HG03097 (cell line): ENCODE data around the gene RAB27A.
"Not testable (repeated sequence)": the region's sequence is repeated elsewhere in the genome, so short reads cannot be mapped to it uniquely, and the experiment has no call there.

ENCODE experiments used
- ATAC-seq: cut with Tn5 transposase; IDR thresholded peaks from one replicate; pipeline ENCODE4 v1.9.1; 2021; ENCODE audit not compliant: unreplicated experiment, low FRiP score

RAB27A gene

DNA sequence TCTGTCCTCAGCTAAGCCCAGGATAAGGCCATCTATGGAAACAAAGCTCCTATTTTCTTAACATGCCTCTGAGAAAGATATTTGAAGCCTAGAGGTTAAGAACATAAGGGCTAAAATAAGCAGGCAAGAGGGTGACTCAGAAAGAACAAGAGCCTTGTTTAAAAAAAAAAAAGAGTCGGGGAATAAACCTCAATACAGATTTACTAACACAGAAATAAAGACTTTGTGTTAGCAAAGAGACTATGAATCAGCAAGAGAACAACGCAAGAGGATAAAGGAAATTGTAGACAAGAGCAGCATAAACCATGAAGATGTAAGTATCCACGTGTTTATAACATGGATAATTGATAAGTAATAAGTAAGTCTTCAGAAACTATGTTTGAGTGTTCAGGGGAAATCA lies 36.0 kb downstream of the RAB27A start:
- no peak for ATAC-seq

DNA sequence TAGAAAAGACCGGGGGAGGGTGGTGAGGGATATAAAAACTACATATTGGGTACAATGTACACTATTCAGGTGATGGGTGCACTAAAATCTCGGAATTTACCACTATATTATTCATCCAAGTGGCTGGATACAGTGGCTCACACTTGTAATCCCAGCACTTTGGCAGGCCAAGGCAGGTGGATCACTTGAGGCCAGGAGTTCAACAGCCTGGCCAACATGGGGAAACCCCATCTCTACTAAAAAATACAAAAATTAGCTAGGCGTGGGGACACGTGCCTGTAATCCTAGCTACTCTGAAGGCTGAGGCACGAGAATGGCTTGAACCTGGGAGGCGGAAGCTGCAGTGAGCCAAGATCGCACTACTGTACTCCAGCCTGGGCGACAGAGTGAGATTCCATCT lies 37.4 kb downstream of the RAB27A start:
- not testable (repeated sequence) for ATAC-seq

GRCh38 chr15:55250941-55251340 lies 38.7 kb downstream of the RAB27A start:
- no peak for ATAC-seq

DNA sequence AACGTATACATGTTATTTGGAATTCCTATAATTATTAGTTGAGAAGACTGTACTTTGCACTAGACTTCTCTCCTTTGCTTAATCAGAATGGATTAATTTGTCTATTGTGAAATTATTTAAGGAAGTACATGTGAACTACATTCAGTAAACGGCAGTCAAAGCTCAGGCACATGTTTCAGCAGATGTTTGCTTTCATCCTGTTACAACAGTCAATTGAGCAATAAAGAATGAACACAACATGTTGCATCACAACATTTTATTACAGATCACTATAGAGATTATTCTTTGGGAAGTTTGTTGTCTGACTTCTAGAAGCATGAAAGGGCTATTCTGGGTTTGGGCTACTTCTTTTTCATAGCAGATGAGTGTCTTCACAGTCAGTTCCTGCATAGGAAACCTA lies 39.2 kb downstream of the RAB27A start:
- no peak for ATAC-seq

- ATAC-seq = not testable (repeated sequence)
Observed at GRCh38 chr15:55249885-55250284, 39.7 kb downstream of the RAB27A start.

DNA sequence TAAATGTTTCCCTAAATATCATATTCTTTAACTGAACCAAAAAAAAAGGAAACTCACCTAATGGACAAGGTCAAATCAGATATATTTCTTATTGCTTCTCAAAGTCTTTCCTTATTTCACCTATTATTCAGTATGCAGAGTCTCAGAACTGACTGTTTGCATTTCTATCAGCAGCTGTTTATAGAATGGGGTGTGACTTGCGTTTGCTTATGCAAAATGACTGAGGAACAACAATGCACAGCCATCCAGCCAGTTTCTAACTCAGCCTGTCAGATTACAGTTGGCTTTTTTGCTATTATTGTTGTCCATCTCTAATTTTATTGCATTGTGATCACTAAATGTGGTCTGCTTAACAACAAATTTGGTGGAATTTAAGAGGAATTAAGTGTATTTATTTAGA lies 40.7 kb downstream of the RAB27A start:
- ATAC-seq = no peak

DNA sequence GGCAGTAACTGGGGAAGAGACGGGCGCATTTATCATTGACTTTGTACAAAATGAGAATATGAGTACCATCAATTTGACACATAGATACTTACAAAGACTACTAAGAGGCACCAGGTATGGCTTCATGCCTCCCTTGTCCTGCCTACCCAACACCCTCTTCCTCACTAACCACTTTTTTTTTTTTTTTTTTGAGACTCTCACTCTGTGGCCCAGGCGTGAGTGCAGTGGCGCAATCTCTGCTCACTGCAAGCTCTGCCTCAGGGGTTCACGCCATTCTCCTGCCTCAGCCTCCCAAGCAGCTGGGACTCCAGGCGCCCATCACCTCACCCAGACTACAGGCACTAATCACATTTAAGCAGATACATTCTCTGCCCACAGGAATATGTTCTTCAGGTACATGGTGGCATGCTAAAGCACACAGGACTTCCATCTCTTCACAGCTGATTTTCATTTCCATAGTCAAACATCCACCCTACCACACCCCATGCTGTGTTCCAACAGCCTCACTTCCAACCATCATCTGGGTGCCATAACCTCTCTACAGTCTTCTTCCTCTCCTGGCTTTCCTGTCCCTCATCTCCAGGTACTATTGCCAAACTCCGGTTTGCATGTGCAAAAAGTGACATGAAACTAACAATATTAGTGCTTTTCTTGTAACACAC lies 41.7 kb downstream of the RAB27A start:
- no peak for ATAC-seq

GRCh38 chr15:55247311-55247710 lies 42.3 kb downstream of the RAB27A start:
- no peak for ATAC-seq

DNA sequence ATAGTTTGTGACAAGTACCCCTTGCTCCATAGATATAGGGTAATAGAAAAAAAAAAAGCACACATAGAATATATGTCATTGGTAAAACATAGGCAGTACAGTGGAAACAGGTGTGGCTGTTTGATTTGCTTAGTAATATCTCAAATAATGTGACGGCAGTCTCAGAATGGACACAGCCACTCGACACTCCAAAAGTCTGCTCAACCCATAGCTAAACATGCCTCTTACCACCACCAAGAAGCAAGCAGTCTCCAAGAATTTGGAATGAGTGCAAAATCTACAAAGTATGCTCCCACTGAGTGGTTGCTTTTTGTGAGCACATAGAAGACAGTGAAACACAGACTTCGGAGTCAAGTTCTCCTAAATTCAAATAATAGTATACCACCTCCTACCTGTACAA lies 43.0 kb downstream of the RAB27A start:
- ATAC-seq = no peak

DNA sequence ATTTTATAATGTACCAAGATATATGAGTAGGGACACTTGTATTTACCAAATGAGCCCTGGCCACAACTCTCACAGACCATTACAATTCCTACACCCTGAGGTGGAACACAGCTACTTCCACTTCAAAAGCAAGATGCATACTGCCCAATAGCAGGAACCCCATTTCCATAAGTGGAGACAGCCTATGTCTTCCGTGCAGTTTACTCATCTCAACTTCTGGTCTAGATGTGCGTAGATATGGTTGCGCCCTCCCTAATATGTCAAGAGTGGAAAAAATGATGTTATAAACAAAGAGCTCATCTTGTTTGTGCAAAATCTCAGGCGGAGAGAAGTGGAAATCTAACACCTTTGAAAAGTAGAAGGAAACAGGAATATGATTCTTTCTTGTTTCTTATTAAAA lies 44.6 kb downstream of the RAB27A start:
- ATAC-seq = no peak

DNA sequence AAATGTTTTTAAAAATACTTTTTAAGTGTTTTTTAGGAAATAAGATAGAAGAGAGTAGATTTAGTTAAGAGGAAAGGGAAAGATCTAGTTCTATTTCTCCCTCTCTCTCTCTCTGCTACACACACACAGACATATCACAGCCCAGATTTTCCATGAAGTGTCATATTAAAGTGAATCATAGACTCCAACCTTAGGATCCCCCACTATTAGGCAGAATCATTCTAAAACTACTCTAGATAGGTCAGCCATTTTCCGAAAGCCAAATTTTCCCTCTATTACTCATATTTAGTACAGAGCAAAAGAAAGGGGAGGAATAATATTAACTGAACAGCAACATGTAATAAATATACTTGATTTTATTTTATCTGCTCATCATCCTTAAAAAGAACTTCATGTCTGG lies 47.7 kb downstream of the RAB27A start:
- no peak for ATAC-seq

GRCh38 chr15:55241186-55241585 lies 48.4 kb downstream of the RAB27A start:
- no peak for ATAC-seq

DNA sequence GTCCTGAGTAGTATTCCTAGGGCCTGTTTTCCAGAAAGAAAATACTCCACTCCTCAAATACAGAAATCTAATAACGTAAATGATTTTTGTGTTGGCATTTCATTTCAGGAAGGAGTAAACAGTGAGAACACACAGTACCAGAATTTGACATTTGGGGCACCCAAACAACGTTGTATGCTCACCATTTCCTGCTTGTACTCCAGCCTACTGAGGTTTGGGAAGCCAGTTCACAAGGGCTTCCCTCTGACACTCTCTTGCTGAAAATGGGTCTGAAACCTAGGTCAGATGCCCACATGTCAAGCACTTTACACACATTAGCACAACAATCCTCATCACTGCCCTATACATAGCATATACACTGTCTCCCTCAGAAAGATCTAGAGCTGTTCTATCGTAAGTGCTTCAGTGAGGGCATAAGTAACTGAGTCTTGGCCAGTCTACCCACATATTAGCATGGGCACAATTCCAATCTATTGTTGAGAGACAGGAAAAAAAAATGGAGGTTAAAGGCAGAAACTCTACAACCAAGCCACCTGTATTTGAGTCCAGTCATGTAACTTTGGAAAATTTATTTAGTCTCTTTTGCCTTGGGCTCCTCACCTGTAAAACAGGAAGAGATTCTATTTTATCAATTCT lies 49.4 kb downstream of the RAB27A start:
- ATAC-seq = no peak

GRCh38 chr15:55239440-55240124 lies 50.0 kb downstream of the RAB27A start:
- no peak for ATAC-seq

- no peak for ATAC-seq
Observed at GRCh38 chr15:55238877-55239276, 50.7 kb downstream of the RAB27A start.

DNA sequence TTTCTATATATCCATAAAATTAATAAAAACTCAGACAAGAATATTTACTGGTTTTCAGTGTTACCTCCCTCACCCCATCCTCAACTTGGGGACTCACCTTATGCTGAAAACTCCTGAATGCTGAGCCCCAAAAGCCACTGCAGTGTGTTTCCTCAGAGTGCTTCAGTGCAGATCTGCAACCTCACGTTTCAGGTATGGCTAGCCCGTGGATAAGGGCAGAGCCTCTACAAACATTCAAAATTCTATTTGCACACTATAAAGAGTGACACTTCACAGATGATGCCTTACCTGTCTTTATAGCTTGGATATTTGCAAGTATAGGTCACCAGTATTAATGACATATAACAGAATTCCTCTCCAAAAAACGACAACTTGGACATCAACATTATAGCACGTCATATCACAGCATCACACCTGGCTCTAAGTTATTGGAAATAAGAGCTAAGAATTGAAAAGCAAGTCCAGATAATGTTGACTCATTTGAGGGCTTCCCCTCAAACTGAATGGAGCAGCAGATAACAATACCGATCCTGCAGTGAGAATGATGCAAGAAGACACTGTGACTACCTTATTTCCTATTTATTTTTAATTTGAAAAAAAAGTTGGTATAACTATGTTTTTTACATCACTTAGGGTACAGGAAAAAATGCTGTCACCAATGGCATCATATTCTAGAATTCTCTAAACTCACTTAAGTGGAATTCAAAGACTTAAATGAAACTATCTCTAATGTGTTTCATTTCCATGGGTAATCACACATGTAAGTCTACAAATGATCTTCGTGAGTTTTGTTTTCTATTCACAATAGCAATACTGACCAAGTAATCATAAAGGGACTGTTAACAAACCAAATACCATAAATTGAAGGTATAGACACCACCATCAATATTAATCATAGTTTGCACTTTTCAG lies 52.1 kb downstream of the RAB27A start:
- no peak for ATAC-seq

DNA sequence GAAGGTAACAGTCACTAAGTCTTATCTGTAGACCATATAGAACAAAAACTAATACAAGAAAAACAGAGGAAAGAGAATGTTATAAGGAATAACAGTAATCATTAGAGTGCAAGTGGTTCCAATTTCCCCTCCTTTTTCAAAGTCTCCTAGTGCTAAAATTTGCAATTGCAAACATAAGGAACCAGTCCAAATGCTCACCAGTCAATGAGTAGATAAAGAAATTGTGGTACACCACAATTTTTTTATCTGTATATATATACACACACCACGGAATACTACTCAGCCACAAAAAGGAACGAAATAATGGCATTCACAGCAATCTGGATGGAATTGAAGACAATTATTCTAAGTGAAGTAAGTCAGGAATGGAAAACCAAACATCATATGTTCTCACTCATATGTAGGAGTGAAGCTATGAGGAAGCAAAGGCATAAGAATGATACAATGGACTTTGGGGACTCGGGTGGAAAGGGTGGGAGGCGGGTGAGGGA lies 54.0 kb downstream of the RAB27A start:
- ATAC-seq = no peak

DNA sequence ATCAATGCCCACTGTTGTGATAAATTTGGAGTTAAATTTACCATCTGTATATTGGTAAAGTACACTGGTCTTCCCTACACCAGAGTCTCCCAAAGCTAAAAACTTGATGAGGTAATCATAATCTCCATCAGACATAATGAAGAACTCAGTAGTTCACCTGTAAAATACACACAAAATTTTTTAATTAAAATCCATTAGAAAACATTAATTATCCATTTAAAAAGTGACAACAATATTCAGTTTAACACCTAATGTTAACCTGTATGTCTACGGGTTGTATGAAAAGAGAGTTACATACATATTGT lies 54.9 kb downstream of the RAB27A start:
- ATAC-seq = no peak

- ATAC-seq = no peak
Observed at GRCh38 chr15:55234104-55234799, 55.4 kb downstream of the RAB27A start.

DNA sequence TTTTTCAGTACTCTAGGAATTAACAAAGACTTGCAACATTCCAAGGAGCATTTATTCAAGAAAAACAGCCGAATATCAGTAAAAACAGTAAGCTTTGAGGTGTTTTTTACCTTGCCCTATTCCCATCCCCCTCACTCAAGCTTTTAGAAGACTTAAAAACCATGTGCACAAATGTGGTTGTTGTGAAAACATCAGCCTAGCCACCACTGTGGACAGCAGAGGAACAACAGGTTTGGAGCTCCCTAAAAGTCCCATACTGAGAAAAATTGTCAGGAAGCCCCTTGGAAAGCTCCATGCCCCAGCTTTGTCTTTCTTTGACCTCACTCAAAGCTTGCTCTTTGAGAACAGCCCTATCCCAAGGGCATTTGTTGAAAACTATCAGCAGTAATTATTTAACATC lies 58.2 kb downstream of the RAB27A start:
- ATAC-seq = no peak
